ENCODE measurements around the gene SHMT2.

The SHMT2 gene

DNA sequence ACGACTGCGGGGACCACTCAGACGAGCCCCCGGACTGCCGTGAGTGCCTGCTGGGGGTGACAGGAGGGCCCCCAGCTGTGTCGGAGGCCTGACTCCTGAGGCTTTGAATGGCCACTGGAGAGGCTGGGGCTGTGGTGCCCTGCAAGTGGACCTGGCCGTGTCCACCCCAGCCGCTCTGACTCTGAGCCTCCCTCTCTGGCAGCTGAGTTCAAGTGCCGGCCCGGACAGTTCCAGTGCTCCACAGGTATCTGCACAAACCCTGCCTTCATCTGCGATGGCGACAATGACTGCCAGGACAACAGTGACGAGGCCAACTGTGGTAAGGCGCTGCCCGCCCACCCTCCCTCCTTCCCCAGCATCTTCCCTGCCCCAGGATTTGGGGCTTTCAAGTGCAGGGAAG, 29.0 kb upstream of the SHMT2 start:
- TF ChIP-seq CTCF (IDR thresholded peaks at IDR 0.05; ENCODE audit: low read depth, low read length) = no peak
- Histone ChIP-seq H3K4me1 (no peaks in the 10 kb centered on the region), H3K9me3 (no peaks in the 10 kb centered on the region), H3K27me3 (no peaks in the 10 kb centered on the region), H3K4me3 (ENCODE audit: low read depth, low read length) (no peak overlapping the region), H3K36me3 (no peaks in the 10 kb centered on the region)
- DNase-seq = no peak

- H3K36me3 ChIP-seq = no peaks in the 10 kb centered on the region
- no peak for DNase-seq
Observed at GRCh38 chr12:57201219-57201618, 28.3 kb upstream of the SHMT2 start.

DNA sequence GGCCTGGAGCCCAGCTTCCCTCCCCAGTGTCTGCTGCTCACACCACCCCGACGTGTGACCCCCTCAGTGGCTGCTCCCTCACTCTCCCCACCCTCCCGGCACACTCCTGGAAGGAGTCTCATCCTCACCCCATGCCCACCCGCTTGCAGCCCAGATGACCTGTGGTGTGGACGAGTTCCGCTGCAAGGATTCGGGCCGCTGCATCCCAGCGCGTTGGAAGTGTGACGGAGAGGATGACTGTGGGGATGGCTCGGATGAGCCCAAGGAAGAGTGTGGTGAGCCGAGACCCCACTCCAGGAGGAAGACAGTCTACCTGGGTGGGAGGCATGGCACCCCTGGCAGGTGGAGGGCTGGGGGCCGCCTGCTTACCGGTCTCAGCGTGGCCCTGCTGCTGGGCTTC, 27.9 kb upstream of the SHMT2 start:
- no peak overlapping the region for H3K4me3 ChIP-seq (ENCODE audit: low read depth, low read length)
- no peaks in the 10 kb centered on the region for H3K27me3 ChIP-seq
- TF ChIP-seq CTCF (IDR thresholded peaks at IDR 0.05; ENCODE audit: low read depth, low read length) = no peak
- H3K36me3 ChIP-seq = no peaks in the 10 kb centered on the region
- no peak for DNase-seq
- H3K9me3 ChIP-seq = no peaks in the 10 kb centered on the region
- H3K4me1 ChIP-seq = no peaks in the 10 kb centered on the region

More at GRCh38 chr12:57201219-57201618, 28.3 kb upstream of the SHMT2 start:
- Histone ChIP-seq H3K27me3 (no peaks in the 10 kb centered on the region), H3K4me3 (ENCODE audit: low read depth, low read length) (no peak overlapping the region), H3K9me3 (no peaks in the 10 kb centered on the region), H3K4me1 (no peaks in the 10 kb centered on the region)
- TF ChIP-seq CTCF (IDR thresholded peaks at IDR 0.05; ENCODE audit: low read depth, low read length) = no peak

GRCh38 chr12:57202321-57202720, 27.2 kb upstream of the SHMT2 start:
- Histone ChIP-seq H3K4me3 (ENCODE audit: low read depth, low read length) (no peak overlapping the region), H3K36me3 (no peaks in the 10 kb centered on the region), H3K27me3 (no peaks in the 10 kb centered on the region), H3K9me3 (no peaks in the 10 kb centered on the region), H3K4me1 (no peaks in the 10 kb centered on the region)
- TF ChIP-seq CTCF (IDR thresholded peaks at IDR 0.05; ENCODE audit: low read depth, low read length) = no peak
- no peak for DNase-seq

- H3K36me3 ChIP-seq = no peaks in the 10 kb centered on the region
- no peak for TF ChIP-seq CTCF (IDR thresholded peaks at IDR 0.05; ENCODE audit: low read depth, low read length)
Observed at GRCh38 chr12:57203201-57203600, 26.3 kb upstream of the SHMT2 start.

DNA sequence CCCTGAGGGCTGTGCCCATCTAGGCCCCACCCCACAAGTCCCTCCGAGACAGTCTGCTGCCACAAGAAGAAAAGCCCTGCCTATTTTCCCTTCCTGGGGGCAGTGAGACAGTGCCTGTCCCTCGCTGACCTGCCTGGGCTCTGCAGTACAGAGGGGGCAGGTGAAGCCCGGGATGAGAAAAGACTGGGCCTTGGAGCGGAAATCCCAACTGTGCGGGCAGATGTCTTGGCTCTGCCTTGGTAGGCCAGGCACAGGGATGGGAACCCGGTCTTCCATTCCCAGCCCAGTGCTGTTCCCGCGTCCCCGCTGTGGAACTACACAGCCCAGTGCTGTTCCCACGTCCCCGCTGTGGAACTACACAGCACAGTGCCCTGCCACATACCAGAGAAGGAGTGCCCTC, 25.7 kb upstream of the SHMT2 start:
- H3K36me3 ChIP-seq = no peaks in the 10 kb centered on the region
- H3K27me3 ChIP-seq = no peaks in the 10 kb centered on the region
- DNase-seq = no peak
- no peak overlapping the region for H3K4me3 ChIP-seq (ENCODE audit: low read depth, low read length)
- no peak for TF ChIP-seq CTCF (IDR thresholded peaks at IDR 0.05; ENCODE audit: low read depth, low read length)
- H3K9me3 ChIP-seq = no peaks in the 10 kb centered on the region
- no peaks in the 10 kb centered on the region for H3K4me1 ChIP-seq

More at GRCh38 chr12:57203201-57203600, 26.3 kb upstream of the SHMT2 start:
- no peaks in the 10 kb centered on the region for H3K27me3 ChIP-seq
- no peak overlapping the region for H3K4me3 ChIP-seq (ENCODE audit: low read depth, low read length)
- H3K9me3 ChIP-seq = no peaks in the 10 kb centered on the region
- DNase-seq = no peak
- no peaks in the 10 kb centered on the region for H3K4me1 ChIP-seq

All from BE2C (cell line).